ENCODE data around the gene EFNA4.
"Not testable (repeated sequence)": the region's sequence is repeated elsewhere in the genome, so short reads cannot be mapped to it uniquely, and the experiment has no call there.

Gene EFNA4

DNA sequence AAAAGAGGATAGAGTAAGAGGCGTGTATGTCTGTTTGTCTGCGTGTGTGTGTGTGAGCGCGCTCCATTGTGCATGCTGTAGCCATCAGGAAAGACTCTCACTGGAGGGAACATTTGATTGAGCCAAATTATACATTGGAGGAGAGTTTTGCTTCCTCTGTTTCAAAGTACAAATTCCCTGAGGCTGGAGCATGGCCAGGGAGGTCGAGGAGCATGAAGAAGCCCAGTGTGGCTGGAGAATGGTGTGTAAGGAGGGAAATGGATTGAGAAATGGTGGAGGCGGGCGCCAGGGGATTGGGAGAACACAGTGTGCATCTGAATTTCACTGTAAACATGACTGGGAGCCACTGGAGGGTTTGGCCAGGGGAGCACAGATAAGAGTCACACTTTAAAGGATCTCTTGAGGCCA, 42.1 kb downstream of the EFNA4 start:
- in situ Hi-C loops (cut with MboI; ENCODE audit: low pct_unique_long_range_greater_than_20kb, low sequenced_read_pairs), result no loop called here
- DNase-seq, result no peak

DNA sequence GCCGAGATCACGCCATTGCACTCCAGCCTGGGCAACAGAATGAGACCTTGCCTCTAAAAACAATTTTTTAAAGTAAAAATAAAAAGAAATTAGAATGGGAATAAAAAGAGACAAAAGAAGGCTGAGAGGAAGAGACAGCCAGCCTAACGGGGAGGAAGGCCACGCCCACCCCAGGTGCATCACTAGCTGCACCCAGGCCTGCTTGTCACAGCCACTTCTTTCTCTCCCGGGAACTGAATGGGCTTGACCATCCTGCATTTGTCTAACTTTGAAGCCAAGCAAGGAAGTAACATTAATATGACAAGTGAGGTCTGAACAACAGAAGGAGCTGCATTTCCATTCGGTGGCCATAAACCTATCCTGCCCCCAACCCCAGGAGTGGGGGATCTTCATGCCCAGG, 43.3 kb downstream of the EFNA4 start:
- in situ Hi-C loops (cut with MboI; ENCODE audit: low pct_unique_long_range_greater_than_20kb, low sequenced_read_pairs), result no loop called here
- no peak for DNase-seq

DNA sequence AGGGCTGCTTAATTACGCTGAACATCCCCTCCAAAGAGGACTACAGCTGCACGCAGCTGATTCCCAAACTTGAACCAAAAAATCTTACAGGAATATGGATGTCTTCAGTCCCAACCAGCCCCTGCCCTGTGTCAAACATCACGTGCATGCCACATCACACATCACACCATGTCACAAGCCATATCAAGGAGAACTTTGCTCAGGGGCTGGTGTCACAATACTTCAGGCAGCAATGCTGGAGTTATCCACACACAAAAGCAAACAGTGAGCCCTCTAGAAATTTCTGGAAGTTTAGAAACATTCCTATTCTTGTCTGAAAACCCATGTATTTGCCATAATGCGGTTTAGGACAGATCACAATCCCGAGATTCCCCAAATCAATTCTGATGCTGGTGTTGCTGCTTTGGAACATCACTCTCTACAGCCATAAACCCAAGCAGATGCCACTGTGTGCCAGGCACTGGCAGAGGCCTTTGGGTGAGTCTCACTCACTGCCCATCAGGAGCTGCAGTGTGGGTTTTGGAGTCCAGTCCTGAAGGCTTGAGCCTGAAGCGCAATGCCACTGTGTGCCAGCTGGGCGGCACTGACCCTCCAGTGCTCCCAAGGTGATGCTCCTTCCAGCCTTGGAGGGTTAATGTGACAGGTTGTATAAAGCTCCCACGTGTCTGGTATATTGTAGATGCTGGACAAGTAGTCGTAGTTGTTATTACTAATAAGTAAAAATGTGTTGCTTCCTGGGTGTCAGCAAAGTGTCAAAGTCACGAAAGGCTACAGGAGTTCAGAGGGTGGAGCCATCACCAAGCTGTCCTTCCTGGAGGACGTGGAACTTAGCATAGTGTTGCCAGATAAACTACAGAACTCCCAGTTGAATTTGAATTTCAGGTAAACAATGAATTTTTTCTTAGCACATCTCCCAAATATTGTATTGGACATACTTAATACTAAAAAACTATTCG, 44.0 kb downstream of the EFNA4 start:
- no peak for DNase-seq
- in situ Hi-C loops (cut with MboI; ENCODE audit: low pct_unique_long_range_greater_than_20kb, low sequenced_read_pairs), result no loop called here

DNA sequence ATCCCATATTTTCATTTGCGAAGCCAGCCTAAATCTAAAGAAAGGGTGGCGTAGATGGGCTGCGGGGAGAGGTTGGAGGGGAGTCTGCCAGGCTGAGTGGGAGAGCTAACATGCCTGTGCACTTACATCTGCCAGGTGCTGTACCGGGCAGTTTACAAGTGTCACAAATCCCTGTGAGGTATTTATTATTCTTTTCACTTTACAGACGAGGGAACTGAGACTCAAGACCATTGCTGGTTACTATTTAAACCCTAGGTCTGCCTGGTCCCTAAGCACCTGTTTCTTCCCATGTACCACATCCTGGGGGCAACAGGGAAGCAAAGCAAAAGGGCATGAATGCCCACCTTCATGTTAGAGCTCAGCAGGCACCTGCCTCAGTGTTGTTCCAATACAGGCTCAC, 44.8 kb downstream of the EFNA4 start:
- DNase-seq, result no peak
- in situ Hi-C loops (cut with MboI; ENCODE audit: low pct_unique_long_range_greater_than_20kb, low sequenced_read_pairs), result no loop called here

DNA sequence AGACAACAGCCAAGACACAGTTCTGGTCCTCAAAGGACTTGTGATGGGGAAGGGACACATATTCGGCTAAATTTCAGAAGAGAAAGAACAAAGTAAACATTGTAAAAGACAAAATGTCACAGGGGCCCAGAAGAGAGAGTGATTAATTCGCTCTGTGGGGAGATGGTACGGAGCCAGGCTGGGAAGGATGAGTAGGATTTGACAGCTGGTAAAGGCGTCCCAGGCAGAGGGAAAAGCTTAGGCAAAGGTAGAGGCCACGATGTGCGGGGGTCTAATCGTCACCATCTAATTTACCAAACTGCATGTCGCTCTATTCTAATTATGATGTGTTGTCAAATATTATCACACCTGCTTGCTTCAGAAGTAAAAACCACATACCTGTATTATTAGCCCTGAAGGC, 46.8 kb downstream of the EFNA4 start:
- in situ Hi-C loops (cut with MboI; ENCODE audit: low pct_unique_long_range_greater_than_20kb, low sequenced_read_pairs), result no loop called here
- no peak for DNase-seq

DNA sequence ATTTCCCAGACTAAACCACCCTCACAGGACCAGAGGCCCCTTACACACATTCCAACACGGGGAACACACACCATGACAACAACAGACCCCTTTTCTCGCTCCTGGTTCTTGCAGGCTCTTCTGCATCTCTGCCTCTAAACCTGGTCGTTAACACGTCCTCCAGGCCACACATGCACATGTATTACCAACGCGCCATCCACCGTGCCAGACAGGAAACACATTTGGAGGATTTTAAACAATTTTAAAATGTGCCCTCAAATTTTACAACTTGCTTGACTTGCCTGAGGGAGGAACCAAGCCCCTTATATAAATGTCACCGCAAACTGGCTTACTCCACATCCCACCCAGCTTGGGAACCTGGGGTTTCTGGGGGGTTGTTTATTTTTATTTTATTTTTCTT, 47.3 kb downstream of the EFNA4 start:
- peak; percentile 32 for DNase-seq
- in situ Hi-C loops (cut with MboI; ENCODE audit: low pct_unique_long_range_greater_than_20kb, low sequenced_read_pairs), result no loop called here

DNA sequence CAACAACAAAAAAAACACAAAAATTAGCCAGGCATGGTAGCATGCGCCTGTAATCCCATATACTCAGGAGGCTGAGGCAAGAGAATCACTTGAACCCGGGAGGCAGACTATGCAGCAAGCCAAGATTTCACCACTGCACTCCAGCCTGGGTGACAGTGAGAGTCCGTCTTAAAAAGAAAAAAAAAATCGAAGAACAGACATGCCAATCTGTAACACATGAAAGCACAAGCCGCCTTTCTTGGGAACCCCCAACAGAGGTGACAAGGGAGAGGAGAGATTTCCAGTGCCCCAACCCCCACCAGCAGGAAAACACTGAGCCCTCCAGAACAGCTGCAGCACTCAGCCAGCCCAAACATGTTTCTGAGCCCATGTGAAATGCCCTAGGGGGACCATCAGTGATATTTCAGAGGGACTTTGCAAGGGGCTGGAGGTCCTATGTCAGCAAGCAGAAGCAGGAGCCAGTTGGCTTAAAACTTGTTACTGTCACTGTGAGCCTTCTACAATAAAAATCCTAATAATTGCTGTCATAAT, 50.0 kb downstream of the EFNA4 start:
- no peak for DNase-seq
- in situ Hi-C loops (cut with MboI; ENCODE audit: low pct_unique_long_range_greater_than_20kb, low sequenced_read_pairs), result no loop called here

DNA sequence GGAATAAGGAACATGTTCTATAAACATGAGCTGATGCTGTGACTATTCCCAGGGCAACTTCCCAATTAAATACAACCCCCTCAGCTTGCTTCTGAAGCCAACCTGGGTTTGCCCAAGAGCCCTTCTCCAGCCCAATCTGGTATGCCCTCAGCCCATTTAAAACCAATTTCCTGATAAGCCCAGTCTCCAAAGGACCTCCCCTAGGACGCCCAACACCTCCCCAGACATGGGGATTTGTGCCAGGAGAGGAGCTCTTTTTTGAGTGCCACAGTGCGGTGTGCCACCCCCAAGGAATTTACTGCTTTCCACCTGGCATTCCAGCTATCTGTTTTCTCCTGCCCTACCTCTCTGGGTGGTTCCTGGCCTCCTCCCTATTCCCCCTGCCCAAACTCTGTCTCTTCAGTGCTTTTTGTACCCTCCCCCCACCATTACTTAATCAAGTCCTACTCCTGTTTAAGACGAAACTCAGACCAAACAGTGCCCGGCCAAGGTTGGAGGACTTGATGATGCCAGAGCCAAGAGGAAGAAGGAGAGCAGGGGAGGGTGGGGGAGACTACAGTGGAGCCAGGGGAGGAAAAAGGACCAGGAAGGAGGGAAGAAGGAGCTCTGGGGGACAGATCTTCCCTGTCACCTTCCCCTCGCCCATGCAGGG, 52.7 kb downstream of the EFNA4 start:
- no peak for DNase-seq
- in situ Hi-C loops (cut with MboI; ENCODE audit: low pct_unique_long_range_greater_than_20kb, low sequenced_read_pairs), result no loop called here

DNA sequence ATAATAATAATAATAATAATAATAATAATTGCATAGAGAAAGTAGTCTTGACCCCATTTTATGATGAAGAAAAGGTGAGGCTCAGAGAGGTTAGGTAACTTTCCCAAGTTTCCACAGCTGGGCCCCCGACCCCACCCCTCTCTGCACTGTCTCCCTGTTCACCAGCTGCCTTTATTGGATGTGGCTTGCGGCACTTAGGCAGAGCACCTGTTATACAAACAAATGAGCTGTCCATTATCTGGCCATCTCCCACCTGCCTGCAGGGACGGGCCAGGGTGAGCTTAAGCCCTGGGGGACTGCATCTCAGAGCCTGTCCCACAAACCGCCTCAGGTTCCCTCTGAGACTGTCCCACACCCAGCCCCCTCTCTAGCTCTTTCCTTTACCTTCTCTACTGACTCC, 54.1 kb downstream of the EFNA4 start:
- no peak for DNase-seq
- in situ Hi-C loops (cut with MboI; ENCODE audit: low pct_unique_long_range_greater_than_20kb, low sequenced_read_pairs), result no loop called here

DNA sequence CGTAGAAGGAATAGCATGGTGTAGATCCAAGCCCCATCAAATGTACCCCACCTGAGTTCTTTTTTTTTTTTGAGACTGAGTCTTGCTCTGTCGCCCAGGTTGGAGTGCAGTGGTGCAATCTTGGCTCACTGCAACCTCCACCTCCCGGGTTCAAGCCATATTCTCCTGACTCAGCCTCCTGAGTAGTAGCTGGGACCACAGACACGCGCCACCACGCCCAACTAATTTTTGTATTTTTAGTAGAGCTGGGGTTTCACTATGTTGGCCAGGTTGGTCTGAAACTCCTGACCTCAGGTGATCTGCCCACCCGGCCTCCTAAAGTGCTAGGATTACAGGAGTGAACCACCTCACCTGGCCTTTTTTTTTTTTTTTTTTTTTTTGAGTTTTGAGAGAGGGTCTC, 54.5 kb downstream of the EFNA4 start:
- in situ Hi-C loops (cut with MboI; ENCODE audit: low pct_unique_long_range_greater_than_20kb, low sequenced_read_pairs); DNase-seq: not testable (repeated sequence)

Measured in KBM-7 (cell line).